Measurements from ENCODE around the gene COLEC11.
"Not testable (repeated sequence)": the region's sequence is repeated elsewhere in the genome, so short reads cannot be mapped to it uniquely, and the experiment has no call there.

COLEC11 gene

DNA sequence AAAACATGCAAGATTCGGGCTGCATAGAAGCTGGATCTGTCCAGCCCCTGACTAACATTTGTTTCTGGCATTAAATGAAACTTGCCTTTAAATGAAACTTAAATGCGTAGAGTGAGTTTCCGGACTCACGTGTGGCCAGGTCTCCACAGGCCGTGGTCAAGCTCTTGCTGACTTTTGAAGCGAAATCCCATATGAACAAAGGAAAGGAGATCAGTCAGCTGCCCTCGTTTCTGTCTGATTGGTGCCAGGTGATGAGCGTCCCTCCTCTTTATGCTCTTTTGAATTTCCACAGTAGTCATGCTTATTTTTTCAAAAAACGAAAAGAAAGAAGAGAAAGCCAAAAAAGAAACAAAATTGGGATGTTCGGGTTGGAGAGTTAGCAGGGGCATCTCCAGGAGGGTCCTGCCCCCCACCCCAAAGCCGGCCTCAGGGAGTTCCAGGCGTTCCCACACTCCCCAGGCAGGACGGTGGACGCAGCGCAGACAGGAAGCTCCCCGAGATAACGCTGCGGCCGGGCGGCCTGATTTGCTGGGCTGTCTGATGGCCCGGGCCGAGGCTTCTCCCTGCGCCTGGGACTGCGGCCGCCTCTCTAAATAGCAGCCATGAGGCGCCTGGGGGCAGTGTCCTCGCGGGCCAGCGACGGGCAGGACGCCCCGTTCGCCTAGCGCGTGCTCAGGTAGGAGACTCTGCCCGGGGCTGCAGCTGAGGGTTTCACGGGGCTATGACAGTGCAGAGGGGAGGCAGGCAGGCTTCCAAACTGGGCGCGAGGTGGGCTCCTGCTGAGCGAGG, at the start of gene COLEC11:
Gene COLEC11, plus strand, starts transcription at position 620 of the 789 bp plus-strand sequence. CDS start 9,229 bp downstream, outside the sequence.
- DNase-seq, result no peak

DNA sequence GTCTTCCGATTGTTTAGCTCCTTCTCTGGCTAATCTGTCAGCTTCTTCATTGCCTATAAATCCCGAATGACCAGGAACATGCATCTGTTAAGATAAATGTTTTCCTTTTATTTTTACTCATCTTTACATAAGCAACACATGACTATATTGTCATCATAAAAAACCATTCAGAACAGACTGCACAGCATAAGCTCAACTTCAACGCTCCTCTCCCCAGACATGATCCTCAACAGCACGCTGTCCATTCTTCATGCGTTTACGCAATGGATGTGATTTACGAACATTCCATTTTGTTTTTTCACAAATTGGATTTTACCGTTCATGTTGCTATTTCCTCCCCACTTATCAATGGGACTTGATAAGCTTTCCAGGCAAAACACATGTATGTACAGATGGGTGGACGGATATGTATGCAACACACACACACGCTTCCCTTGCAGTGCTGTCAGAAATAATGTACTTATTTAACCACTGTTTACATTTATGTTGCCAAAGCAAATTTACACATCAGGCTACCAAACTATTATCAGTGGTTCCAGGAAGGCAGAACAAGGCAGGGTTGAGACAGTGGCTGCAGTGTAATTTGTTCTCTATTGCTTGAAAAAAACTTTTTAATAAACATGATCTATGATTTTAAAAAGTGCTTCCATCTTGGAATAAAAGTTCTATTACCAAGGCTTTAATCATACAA, 49.0 kb upstream of the COLEC11 start:
- DNase-seq, result no peak

DNA sequence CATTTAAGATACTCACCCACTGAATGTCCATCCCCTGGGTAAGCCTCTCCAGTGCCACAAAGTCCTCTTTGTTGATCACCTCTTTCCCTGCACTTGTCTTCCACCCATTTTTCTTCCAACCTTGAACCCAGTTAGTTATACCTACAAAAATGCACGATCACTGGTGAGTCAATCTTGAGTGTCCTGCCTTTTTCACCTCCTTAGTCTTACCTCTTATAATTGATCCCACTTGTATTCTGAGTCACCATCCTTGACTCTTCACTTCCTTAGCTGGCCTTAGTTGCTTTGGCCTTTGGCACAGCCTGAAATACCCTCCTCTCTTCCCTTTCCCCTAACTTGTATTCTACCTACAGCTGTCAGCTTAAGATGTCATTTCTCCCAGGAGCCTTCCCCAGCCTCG, 47.0 kb upstream of the COLEC11 start:
- no peak for DNase-seq

DNA sequence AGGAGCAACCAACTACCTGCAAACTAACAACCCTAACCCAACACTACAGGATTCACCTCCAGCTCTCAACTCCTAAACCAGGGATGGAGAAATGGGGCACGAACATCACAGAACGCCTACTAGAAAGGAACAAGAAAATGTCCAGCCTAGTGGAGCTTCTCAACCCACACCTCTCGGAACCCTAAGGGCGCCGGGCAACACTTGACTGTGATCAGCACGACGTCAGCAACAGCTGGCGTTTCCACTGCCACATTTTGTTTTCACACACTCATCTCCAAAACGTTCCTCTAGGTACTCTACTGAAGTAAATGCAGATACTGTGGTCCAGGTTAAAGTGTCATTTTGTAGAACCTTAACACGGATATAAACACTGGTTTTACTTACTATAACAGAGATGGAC, 41.0 kb upstream of the COLEC11 start:
- no peak for DNase-seq

DNA sequence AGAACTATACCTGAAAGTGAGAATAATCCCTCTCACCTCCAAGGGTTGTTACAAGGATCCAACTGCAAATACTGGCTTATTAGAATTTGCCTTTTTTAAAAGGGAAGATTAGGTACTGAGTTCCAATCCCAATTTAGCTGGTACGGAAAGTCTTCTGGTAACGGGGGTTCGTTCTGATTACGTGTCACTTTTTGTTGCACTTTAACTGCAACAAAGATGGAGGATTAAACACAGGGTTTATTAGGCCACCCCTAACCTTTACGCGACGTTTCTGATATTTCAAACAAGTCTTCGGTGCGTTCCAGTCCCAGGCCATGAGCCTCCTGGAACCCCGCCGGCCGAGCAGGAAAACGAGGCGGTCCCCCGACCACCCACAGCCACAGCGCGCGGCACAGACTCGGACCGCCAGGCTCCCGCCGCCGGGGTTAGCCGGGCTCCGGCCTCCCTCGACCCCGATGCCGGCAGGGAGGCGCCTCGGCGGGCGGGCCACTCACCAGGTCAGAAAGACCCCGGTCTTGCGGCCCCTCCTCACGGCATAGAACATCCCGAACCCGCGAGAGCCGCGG, 37.2 kb upstream of the COLEC11 start:
- DNase-seq, result no peak

DNA sequence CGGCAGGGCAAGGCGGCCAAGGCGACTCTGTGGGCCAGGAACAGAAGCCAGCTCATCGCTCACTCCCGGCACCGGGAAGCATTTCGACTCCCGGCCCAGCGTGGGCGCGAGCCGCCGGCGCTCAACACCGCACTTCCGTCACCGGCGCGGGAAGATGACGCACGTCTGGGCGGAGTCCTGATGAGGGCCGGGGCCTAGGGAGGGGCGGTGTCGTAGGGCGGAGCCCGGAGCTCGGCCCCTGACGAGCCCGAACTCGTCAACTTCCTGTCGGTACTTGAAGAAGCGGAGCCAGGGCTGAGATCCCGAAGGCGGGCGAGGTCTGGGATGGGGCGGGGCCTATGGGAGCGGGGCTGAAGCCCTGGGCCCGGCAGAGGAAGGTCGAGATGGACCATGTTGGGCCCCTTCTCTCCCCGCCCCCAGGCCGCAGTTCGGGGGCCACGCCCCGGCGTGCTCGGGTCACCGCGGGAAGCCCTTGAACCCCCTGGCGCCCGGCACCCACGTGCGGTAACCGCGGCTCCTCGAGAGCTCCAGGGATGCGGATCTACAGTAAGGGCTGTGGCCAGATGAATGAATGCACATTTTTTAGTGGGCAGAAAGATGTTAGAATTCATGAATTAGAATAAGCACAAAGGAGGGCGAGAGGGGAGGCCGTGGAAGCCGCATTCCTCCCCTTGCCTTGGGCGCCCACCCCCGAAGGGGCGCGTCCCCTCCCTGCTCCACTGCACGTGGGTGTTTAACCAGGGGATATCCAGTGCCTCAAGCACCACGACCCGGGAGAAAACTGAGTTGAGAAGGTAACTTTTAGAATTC, 36.5 kb upstream of the COLEC11 start, which contains the start of gene RNASEH1:
Gene RNASEH1, minus strand, starts transcription at position 129 of the 810 bp plus-strand sequence. Its CDS starts 73 bp downstream, at position 56.
- DNase-seq, result peak; percentile 99

DNA sequence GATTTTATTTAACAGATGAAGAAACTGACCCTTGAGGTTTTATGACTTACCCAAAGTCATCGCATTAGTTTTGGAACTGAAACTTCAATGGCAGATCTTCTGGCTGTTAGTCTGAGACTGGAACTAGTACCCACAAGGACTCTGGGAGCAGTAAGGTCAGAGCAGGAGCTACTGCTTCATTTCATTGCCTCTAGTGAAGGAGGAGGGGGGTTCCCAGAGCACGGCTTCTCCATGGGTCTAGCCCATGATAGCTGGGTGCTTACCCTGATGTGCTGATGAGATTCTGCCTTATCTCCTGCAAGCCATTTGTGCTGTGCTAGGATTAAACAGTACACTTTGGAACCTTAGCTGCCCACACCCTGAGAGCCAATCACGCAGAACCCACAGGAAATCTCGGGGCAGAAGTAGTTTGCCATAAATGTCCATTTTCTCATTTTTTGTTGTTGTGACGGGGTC, 31.4 kb upstream of the COLEC11 start:
- DNase-seq, result no peak

DNA sequence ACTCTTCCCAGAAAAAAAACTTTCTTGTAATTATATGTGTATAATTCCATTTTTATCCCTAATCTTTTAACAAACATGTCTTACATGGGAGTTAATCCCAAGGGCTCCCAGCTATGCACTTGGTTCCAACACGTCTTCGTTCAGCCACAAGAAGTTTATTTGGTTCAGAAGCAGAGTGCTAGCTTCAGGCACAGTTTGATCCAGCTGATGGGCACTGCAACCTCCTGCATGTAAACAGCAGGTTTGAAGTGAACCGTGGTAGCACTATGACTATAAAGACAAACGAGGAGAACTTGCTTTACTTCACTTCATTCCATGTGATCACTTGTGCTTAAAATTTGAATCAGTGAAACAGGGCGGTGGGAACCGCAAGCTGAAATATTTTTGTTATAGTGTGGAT, 29.8 kb upstream of the COLEC11 start:
- DNase-seq, result no peak

DNA sequence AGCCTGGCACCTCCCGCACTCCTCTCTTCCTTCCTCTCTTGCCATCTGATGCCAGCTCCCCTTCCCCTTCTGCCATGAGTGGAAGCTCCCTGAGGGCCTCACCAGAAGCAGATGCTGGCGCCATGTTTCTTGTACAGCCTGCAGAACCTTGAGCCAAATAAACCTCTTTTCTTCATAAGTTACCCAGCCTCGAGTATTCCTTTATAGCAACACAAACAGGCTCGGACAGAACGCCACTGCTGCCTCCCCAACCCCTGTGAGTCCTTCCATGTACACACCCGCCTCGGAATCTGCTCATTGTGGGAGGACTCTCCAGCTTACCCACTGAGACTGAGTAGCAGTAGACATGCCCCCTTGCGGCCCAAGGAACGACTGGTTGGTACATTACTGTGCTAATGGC, 28.1 kb upstream of the COLEC11 start:
- DNase-seq, result no peak

DNA sequence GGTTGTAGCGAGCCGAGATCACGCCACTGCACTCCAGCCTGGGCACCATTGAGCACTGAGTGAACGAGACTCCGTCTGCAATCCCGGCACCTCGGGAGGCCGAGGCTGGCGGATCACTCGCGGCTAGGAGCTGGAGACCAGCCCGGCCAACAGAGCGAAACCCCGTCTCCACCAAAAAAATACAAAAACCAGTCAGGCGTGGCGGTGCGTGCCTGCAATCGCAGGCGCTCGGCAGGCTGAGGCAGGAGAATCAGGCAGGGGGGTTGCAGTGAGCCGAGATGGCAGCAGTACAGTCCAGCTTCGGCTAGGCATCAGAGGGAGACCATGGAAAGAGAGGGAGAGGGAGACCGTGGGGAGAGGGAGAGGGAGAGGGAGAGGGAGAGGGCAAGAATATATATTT, 25.3 kb upstream of the COLEC11 start:
- not testable (repeated sequence) for DNase-seq

DNA sequence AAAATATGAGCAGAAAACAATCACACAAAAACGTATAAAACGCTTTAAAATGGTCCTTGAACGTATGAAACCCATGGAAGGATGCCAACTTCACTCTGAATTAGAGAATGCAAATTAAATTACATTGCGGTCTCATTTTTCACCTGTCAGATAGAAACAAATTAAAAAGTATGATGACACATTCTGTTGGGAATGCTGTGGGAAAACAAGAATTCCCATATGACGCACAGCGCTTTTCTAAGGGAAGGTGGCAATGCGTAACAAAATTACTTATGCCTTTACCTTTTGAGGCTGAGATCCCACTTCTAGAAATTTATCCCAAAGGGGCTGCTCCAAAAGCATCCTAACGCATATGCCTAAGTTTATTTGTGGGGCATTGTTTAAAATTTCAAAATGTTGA, 23.6 kb upstream of the COLEC11 start:
- DNase-seq, result no peak

DNA sequence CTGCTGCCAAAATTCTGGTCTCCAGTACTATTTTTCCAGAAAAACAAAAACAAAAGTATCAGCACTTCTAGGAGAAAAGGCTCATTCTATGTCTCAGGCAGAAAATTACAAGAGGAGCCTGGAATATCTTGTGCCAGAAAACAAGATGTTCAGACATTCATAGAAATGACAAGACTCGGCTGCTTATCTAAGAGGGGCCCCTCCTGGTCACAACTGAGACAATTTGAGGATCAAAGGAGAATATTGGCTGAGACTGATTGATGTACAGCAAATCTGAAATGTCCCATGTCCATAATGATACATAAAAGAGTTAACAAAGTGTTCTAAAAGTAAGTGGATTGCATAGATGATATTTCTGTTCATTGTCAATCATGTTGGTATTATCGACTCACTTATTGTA, 22.3 kb upstream of the COLEC11 start:
- DNase-seq, result no peak

DNA sequence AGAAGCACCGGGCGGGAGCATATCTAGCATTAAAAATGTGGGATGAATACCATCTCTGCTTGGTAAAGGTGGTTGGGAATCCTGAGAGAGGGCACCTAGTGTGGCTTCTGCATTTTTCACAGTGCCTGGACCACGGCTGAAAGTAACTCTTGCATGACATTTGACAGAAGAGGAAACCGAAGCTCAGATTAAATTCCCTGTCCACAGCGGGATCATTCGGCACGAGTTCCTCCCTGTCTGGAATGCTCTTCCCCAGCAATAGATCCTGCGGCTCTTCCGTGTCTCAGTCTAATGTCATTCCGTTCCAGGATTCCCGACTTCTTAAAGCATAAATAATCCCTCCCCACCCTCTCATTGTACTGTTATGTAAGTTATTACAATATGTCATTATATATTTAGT, 20.8 kb upstream of the COLEC11 start:
- DNase-seq, result no peak

DNA sequence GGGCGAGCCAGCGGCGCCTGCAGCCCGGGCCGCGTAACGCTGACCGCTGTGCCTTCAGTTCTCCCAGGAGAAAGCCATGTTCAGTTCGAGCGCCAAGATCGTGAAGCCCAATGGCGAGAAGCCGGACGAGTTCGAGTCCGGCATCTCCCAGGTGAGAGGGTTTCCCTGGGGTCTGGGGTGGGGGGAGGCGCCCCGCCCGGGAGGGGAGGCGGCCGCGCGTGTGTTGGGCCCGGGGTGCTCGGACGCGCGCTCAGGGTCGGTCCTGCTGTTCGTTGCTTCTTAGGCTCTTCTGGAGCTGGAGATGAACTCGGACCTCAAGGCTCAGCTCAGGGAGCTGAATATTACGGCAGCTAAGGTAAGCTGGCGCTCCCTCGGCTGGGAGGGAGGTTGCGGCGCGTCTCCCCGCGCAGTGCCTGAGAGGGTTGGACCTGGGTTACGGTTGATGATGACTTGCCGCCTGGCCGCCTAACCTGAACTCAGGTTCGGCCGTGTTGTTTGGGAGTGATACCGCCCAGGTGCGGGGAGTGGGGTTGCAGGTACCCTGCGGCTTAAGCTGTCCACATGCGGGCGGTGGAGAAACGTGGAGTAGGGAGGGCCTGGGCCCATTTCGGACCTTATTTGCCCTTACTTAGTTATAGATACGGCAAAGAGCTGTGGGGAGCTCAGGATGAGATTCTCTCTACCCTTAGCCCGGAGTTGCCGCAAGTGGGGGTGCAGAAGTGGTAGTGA, 19.2 kb upstream of the COLEC11 start:
- no peak for DNase-seq

DNA sequence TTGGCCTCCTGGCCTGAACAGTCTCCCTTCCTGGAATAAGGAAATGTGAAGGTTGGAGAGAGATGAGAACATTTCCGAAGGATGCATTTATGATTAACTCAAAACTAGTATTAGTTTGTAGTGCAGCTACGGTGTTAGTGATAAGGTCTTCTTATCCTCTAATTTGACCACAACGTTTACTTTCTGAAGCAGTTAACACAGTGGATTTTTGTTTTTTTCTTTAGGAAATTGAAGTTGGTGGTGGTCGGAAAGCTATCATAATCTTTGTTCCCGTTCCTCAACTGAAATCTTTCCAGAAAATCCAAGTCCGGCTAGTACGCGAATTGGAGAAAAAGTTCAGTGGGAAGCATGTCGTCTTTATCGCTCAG, 18.7 kb upstream of the COLEC11 start:
- DNase-seq, result not testable (repeated sequence)

DNA sequence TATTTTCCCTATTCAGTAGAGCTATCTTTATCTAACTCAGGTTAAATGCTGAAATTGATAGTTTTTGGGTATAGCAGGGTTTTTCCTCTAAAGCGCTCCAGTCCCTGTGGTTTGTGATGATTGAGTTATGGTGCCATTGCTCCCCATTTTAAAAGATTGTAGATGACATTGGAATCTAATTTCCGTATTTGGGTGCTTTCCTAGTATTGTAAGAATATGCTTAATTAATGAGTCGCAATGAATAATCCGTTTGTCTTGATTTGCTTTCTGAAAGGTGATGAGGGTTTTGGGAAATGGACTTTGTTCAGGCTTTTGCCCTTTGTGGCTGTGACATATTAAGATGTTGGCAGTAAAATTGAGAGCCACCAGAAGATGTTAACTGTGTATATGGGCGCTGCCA, 15.9 kb upstream of the COLEC11 start:
- DNase-seq, result no peak

DNA sequence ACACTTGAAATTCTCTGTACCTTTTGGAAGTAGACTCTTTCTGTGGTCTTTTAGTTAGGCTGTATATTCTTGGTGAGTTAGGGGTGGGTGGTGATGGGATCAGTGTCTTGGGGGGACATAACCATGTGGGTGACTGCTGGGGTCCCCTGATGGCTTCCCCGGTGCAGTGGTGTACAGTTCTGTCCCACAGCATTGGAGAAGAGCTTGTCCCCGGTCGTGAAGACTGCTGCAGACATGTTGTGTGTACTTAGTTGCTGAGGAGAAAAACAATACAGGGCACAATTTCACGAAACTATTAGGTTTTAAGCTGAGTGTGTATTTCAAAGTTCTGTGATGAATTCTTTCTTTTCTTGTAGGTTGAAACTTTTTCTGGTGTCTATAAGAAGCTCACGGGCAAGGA, 14.5 kb upstream of the COLEC11 start:
- no peak for DNase-seq

DNA sequence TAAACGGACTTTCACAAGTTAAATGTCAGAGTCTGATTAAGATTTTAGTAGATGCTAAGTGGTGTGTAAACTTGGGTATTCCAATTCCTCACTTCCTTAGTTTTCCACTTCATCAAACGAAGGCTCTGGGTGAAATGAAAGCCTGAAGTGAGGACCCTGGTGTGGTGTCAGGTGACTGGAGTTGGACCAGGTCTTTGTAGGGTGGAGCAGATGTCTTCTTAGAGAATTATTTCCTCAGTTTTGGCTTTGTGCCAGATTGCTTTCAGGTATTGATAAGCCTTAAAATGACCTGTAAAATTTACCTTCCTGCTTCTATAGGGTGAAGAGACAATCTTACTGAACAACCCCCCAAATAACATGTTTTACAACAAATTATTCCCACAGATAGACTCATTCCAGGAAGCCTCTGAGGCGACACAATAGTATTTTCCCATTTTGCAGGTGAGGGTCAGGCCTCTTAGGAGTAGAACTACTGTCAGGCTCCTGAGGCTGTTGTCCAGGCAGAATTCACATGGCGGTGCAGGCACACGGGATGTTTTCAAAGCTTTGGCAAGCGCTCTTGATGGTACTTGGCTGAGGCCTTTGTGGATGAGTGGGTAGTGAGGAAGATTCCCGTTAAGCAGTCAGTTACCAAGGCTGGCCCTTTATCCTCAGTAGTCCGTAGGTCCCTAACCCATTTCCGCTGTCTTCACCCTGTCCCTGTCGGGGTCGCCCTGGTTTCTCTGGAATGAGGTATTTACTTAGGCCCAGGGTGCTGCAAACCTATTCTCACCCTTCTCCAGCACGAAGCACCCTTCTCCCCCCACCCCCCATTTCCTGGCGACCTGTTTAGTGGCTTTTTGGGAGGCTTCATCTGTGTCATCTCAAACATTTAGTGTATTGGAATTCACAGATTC, 13.3 kb upstream of the COLEC11 start:
- no peak for DNase-seq

DNA sequence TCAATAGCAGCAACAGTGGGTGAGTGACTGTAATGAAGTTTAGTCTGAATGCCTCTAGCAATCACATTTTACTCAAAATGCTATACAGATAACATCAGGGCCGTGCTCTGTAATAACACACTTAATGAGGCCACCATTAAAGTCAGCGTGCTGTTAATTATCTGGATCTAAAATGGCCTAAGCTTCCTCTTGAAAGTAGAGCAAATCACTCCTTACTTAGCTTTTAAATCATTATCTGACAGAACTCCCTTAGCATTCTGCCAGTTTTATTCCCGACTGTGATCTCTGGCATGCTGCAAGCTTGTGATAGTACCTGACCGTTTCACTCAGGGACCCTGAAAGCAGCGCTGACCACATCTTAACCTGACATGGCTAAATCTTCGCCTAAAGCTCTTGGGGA, 10.8 kb upstream of the COLEC11 start:
- no peak for DNase-seq

DNA sequence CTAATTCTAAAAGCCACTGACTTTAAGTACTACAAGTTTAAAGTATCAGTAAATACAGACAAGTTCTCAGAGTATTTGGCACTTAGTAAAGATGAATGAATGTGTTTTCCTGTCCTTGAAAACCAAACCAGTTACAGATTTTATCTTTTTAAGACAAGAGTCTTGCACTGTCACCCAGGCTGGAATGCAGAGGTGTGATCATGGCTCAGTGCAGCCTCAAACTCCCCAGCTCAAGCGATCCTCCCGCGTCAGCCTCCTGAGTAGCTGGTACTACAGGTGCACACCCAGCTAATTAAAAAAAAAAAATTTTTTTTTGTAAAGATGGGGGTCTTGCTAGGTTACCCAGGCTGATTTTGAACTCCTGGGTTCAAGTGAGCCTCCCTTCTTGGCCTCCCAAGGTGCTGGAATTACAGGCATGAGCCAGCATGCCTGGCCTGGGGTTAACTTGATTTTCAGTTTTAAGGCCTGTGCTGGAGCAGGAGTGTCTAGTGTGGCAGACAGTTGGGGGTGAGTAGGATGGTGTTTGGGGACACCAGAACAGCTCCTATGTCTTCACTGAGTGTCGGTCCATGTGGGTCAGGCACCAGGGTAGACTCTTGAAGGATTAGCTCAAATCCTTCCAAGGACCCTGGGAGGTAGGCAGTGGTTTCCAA, 10.2 kb upstream of the COLEC11 start:
- DNase-seq, result no peak
